Retinal pigment epithelial cell (primary cell): ENCODE measurements around the gene EPB41L5.
"Not testable (repeated sequence)": the region's sequence is repeated elsewhere in the genome, so short reads cannot be mapped to it uniquely, and the experiment has no call there.

ENCODE experiments used
- DNase-seq: peaks from one replicate; pipeline ENCODE4 v3.0.0-alpha.2; 2010; ENCODE audit warnings: low read depth
- H3K4me3 ChIP-seq: 2 replicates; pipeline ENCODE4 v1.5.1; 2011; ENCODE audit warnings: mild to moderate bottlenecking, low read length, control low read depth, moderate library complexity
- TF ChIP-seq, protein P1 (sequence below): conservative IDR thresholded peaks from 2 replicates; pipeline ENCODE4 v1.5.1; 2011; ENCODE audit warnings: low read depth, low read length, control low read depth, inconsistent platforms

The EPB41L5 gene

GRCh38 chr2:120195553-120195952, 182.7 kb downstream of the EPB41L5 start:
- DNase-seq: no peak
- TF ChIP-seq, protein P1, sequence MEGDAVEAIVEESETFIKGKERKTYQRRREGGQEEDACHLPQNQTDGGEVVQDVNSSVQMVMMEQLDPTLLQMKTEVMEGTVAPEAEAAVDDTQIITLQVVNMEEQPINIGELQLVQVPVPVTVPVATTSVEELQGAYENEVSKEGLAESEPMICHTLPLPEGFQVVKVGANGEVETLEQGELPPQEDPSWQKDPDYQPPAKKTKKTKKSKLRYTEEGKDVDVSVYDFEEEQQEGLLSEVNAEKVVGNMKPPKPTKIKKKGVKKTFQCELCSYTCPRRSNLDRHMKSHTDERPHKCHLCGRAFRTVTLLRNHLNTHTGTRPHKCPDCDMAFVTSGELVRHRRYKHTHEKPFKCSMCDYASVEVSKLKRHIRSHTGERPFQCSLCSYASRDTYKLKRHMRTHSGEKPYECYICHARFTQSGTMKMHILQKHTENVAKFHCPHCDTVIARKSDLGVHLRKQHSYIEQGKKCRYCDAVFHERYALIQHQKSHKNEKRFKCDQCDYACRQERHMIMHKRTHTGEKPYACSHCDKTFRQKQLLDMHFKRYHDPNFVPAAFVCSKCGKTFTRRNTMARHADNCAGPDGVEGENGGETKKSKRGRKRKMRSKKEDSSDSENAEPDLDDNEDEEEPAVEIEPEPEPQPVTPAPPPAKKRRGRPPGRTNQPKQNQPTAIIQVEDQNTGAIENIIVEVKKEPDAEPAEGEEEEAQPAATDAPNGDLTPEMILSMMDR: no peak
- no peak overlapping the region for H3K4me3 ChIP-seq

DNA sequence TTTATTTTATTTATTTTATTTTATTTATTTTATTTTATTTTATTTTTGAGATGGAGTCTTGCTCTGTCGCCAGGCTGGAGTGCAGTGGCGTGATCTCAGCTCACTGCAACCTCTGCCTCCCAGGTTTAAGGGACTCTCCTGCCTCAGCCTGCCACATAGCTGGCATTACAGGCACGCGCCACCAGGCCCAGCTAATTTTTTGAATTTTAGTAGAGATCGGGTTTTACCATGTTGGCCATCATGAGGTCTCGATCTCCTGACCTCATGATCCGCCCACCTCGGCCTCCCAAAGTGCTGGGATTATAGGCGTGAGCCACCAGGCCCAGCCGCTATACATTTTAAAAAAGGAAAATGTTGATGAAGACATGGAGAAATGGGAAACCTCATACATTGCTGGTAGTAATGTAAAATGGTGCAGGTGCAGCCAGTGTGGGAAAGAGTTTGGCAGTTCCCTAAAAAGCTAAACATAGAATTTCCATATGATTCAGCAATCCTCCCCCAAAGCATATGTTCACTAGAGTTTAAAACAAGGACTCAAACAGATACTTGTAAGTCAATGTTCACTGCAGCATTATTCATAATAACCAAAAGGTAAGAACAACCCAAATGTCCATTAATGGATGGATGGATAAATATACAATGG, 187.1 kb downstream of the EPB41L5 start:
- not testable (repeated sequence) for DNase-seq, H3K4me3 ChIP-seq

DNA sequence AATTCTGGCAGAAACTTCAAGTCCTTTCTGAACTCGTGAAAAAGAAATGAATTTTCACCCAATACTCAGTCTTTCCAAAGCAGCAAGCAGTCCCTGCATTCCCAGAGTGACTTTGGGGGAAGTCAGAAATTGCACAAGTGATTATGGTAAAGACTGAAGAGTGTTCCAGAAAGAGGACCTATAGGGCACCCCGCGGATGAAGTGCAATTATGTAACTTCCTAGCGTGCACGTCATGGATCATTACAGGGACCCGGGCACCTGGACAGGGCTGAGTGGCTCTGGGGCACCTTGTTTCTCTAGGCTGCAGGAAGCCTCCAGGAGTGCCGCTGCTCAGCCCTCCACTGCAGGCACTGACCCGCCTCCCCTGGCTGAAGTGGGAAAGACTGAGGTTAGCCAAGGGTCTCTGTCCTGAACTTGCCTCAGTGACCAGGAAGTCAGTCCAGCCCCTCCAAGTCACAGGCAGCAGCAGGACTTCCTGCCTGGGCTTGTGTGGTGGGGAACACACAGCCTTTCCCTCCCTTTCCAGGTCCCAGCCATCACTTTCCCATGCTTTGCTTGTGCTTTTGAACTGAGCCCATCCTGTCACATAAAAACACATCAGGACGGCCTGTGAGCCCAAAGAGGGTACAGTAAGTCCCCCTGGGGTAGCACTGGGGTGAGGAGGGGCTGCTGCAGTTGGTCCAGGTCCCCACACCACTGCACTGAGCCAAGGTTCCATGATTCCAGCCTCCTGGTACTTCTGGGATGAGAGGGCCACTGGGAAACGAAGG, 190.6 kb downstream of the EPB41L5 start:
- TF ChIP-seq, protein P1: no peak
- no peak overlapping the region for H3K4me3 ChIP-seq
- DNase-seq: no peak

DNA sequence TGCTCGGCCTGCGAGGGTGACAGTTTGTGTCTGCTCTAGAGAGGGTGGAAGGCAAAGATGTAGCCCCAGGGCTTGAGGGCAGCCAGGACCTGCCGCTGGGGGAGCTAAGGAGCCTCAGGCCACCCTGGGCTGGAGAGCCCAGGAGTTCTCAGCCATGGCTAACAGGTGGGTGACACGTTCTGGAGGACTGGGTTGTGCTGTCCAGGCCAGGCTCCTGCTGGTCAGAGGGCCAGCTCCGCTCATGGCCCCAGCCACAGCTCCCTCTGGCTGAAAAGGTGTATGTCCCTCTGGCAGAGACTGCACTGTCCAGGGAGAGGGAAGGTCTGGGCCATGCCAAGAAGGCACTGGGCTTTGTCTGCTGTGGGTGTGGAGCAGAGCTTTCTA, 191.1 kb downstream of the EPB41L5 start:
- TF ChIP-seq, protein P1: peak; percentile 25
- no peak for DNase-seq

GRCh38 chr2:120204417-120204816, 191.5 kb downstream of the EPB41L5 start:
- TF ChIP-seq, protein P1: no peak
- DNase-seq: no peak

More for the DNA sequence above, 191.1 kb downstream of the EPB41L5 start:
- no peak overlapping the region for H3K4me3 ChIP-seq

DNA sequence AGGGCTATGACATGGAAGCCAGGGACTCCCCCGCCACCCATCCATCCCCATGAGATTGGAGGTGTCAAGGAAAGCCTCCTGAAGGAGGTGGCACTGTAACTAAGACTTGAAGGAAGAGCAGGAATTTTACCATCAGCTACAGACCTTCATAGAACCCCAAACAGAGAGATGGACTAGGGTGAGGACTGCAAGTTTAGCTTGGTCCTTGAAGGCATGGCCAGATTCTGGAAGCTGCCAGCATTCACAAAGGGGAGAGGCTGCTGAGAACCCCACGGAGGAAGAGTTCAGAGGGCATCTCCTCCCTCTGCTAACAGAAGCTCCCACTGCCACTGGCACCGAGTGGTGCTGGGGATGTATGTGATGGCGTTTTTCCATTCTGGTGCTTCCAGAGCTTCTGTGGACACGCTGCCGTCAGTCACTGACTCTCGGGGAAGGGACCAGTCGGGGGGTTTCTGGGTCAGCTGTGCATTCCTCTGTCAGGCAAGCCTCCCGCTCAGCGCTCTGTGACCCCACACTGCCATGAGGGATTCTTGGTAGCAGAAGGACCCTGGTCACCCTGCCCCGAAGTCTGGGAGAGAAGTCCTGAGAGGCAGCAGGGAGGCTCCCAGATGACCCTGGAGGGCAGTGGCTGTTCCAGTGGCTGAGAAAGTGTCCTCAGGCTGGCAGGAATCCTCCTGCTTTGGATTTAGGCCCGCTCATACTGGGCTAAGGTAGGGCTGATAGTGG, 192.2 kb downstream of the EPB41L5 start:
- DNase-seq: no peak
- H3K4me3 ChIP-seq: no peak overlapping the region
- TF ChIP-seq, protein P1: no peak

More at GRCh38 chr2:120204417-120204816, 191.5 kb downstream of the EPB41L5 start:
- H3K4me3 ChIP-seq: no peak overlapping the region

DNA sequence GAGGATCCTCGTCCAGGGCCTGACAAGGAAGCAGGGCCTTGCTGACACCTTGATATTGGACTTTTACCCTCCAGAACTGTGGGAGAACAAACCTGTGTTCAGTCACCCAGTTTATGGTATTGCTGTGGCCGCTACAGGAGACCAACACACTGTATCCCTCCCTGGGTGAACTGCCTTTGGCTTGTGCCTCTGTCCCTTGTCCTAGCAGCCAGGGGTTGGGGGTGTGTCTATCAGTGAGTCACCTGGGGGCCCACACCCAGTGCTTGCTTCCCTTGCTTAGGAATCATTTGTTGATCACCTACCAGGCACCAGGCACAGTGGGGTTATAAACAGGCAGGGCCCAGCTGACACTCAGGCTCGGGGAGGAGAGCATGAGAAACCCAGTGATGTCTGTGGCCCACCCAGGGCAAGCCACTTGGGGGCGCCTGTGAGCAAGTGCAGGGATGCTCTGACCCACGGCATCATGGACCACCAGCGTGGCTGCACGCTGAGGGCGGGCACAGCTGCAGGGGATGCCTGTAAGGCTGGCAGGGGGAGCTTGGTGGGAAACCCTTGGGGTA, 193.2 kb downstream of the EPB41L5 start:
- DNase-seq: no peak
- TF ChIP-seq, protein P1: peak; percentile 53
- H3K4me3 ChIP-seq: no peak overlapping the region
